GM21825 (cell line): Measurements from ENCODE around the gene PIK3IP1.
"Not testable (repeated sequence)": the region's sequence is repeated elsewhere in the genome, so short reads cannot be mapped to it uniquely, and the experiment has no call there.

Source experiments
- ATAC-seq: cut with Tn5 transposase; IDR thresholded peaks from one replicate; pipeline ENCODE4 v1.9.1; 2021; ENCODE audit warnings: mild to moderate bottlenecking, moderate library complexity; ENCODE audit not compliant: unreplicated experiment

The PIK3IP1 gene

GRCh38 chr22:31292236-31292989, at the start of gene PIK3IP1:
PIK3IP1 (minus strand) TSS chr22:31292488; CDS start chr22:31292344, 144 bp downstream.
- no peak for ATAC-seq

- no peak for ATAC-seq
Observed at GRCh38 chr22:31341386-31342088, 49.2 kb upstream of the PIK3IP1 start.

- no peak for ATAC-seq
Observed at GRCh38 chr22:31340765-31341247, 48.5 kb upstream of the PIK3IP1 start.

- no peak for ATAC-seq
Observed at GRCh38 chr22:31340360-31340759, 48.1 kb upstream of the PIK3IP1 start.

GRCh38 chr22:31339148-31339832, 47.0 kb upstream of the PIK3IP1 start:
- no peak for ATAC-seq

- ATAC-seq: no peak
Observed at GRCh38 chr22:31337178-31337577, 44.9 kb upstream of the PIK3IP1 start.

- ATAC-seq: no peak
Observed at GRCh38 chr22:31334329-31334728, 42.0 kb upstream of the PIK3IP1 start.

GRCh38 chr22:31333641-31334040, 41.4 kb upstream of the PIK3IP1 start:
- ATAC-seq: no peak

- ATAC-seq: no peak
Observed at GRCh38 chr22:31332886-31333285, 40.6 kb upstream of the PIK3IP1 start.

GRCh38 chr22:31332010-31332409, 39.7 kb upstream of the PIK3IP1 start:
- no peak for ATAC-seq

- no peak for ATAC-seq
Observed at GRCh38 chr22:31329453-31330215, 37.3 kb upstream of the PIK3IP1 start.

GRCh38 chr22:31329029-31329428, 36.7 kb upstream of the PIK3IP1 start:
- ATAC-seq: no peak

- ATAC-seq: no peak
Observed at GRCh38 chr22:31328544-31328960, 36.3 kb upstream of the PIK3IP1 start.

GRCh38 chr22:31327806-31328543, 35.7 kb upstream of the PIK3IP1 start:
- ATAC-seq: no peak

- no peak for ATAC-seq
Observed at GRCh38 chr22:31326877-31327276, 34.6 kb upstream of the PIK3IP1 start.

GRCh38 chr22:31323578-31324550, 31.6 kb upstream of the PIK3IP1 start:
- ATAC-seq: no peak

- ATAC-seq: no peak
Observed at GRCh38 chr22:31321421-31321820, 29.1 kb upstream of the PIK3IP1 start.

GRCh38 chr22:31314220-31314619, 21.9 kb upstream of the PIK3IP1 start:
- ATAC-seq: not testable (repeated sequence)
